Measurements from ENCODE around the gene NRSN2.
"Not testable (repeated sequence)": the region's sequence is repeated elsewhere in the genome, so short reads cannot be mapped to it uniquely, and the experiment has no call there.

NRSN2 gene

GRCh38 chr20:325045-325888, 21.6 kb upstream of the NRSN2 start, which contains the start of gene SOX12:
Gene SOX12 (plus strand): TSS chr20:325552. CDS start chr20:325925, 373 bp downstream.
- DNase-seq (ENCODE audit: low read depth, low spot score), result peak; percentile 83

- DNase-seq (ENCODE audit: low read depth, low spot score), result no peak
These were observed 20.8 kb upstream of the NRSN2 start for GRCh38 chr20:325889-326644.

GRCh38 chr20:326645-327185, 20.2 kb upstream of the NRSN2 start:
- DNase-seq (ENCODE audit: low read depth, low spot score), result peak; percentile 80

GRCh38 chr20:327186-328026, 19.5 kb upstream of the NRSN2 start:
- DNase-seq (ENCODE audit: low read depth, low spot score), result no peak

- DNase-seq (ENCODE audit: low read depth, low spot score), result no peak
These were observed 18.6 kb upstream of the NRSN2 start for GRCh38 chr20:328027-328974.

GRCh38 chr20:328975-329695, 17.8 kb upstream of the NRSN2 start:
- DNase-seq (ENCODE audit: low read depth, low spot score), result no peak

GRCh38 chr20:329851-330232, 17.1 kb upstream of the NRSN2 start:
- no peak for DNase-seq (ENCODE audit: low read depth, low spot score)

- DNase-seq (ENCODE audit: low read depth, low spot score), result no peak
These were observed 16.4 kb upstream of the NRSN2 start for GRCh38 chr20:330233-331149.

- DNase-seq (ENCODE audit: low read depth, low spot score), result no peak
These were observed 12.3 kb upstream of the NRSN2 start for GRCh38 chr20:334578-334977.

GRCh38 chr20:336040-336439, 10.9 kb upstream of the NRSN2 start:
- not testable (repeated sequence) for DNase-seq (ENCODE audit: low read depth, low spot score)

GRCh38 chr20:341682-342081, 5.2 kb upstream of the NRSN2 start:
- no peak for DNase-seq (ENCODE audit: low read depth, low spot score)

GRCh38 chr20:343107-343506, 3.8 kb upstream of the NRSN2 start:
- no peak for DNase-seq (ENCODE audit: low read depth, low spot score)

GRCh38 chr20:346033-346639, 775 bp upstream of the NRSN2 start:
- DNase-seq (ENCODE audit: low read depth, low spot score), result no peak

GRCh38 chr20:347317-347639, 367 bp downstream of the NRSN2 start:
- DNase-seq (ENCODE audit: low read depth, low spot score), result no peak

- DNase-seq (ENCODE audit: low read depth, low spot score), result peak; percentile 77
These were observed 951 bp downstream of the NRSN2 start for GRCh38 chr20:347640-348484.

GRCh38 chr20:348972-349841, 2.3 kb downstream of the NRSN2 start:
- DNase-seq (ENCODE audit: low read depth, low spot score), result no peak

GRCh38 chr20:353166-353565, 6.3 kb downstream of the NRSN2 start:
- no peak for DNase-seq (ENCODE audit: low read depth, low spot score)

All from iPS DF 19.7 (cell line).